ENCODE measurements around the gene UBE2R2. TPM values are rescaled to one million over a fixed set of nuclear protein-coding genes. Genes with fewer than 3 reads are reported as not detected.

Gene UBE2R2
- total and polyA plus RNA-seq, 2 of the 8 experiments (the other 6 are each of a cell fraction or from before 2014, with no cell fraction given) = 19.4 to 42.1 TPM

- peaks cover 0 to 4% of the 10 kb centered on the region in 2 experiments for H4K20me1 ChIP-seq (replicated peaks in 1 of 2; ENCODE audit: control insufficient read depth in 1 of 2, insufficient read depth in 2 of 2, low read length in 2 of 2)
- H3K4me2 ChIP-seq (ENCODE audit: insufficient read depth in 1 of 2, low read depth in 2 of 2, low read length in 2 of 2) = no peak overlapping the region
- no peak overlapping the region for H2BK20ac ChIP-seq (ENCODE audit: low read length)
- no peak overlapping the region for H3K14ac ChIP-seq (ENCODE audit: insufficient read length)
- no peaks in the 10 kb centered on the region; the same call in 1 of the 2 replicates for H3K23me2 ChIP-seq (ENCODE audit: low read depth, low read length)
- H4K5ac ChIP-seq (ENCODE audit: insufficient read length, low read depth, low read length) = no peak overlapping the region
- H3K18ac ChIP-seq (ENCODE audit: extremely low read depth, low read length) = no peak overlapping the region
- FAIRE-seq (no peak), DNase-seq (ENCODE audit: low read depth in 1 of 2, low spot score in 2 of 2) (no peak)
- ChIA-PET CTCF (ENCODE audit: partially characterized antibody) (interaction anchor here (0.8 to 1.1 kb wide), 3 partner anchors 11 to 134 kb away, joined by 3 to 5 read pairs (median 5); no protein-coding TSS in a partner anchor), POLR2A (ENCODE audit: partially characterized antibody) (no interaction called here)
- 87% methylated on average over 9 of the region's 9 CpGs; no CpG with 5 or more reads in 1 of the 2 experiments for WGBS, 2 experiments (ENCODE audit: extremely low coverage in 1 of 2, insufficient coverage in 1 of 2, insufficient read length in 1 of 2, insufficient replicate concordance in 2 of 2, low coverage in 1 of 2, low lambda C conversion rate in 2 of 2, missing lambda C conversion rate in 1 of 2)
- no peak overlapping the region for H3K56ac ChIP-seq (replicated peaks; ENCODE audit: insufficient read length, low read depth, low read length)
- H2AFZ ChIP-seq (ENCODE audit: low read length) = no peak overlapping the region
- no peak overlapping the region for H3K27ac ChIP-seq (ENCODE audit: low read depth, low read length)
- peaks cover 0 to 4% (median 0%) of the 10 kb centered on the region in 4 experiments; a peak in 3 of 7 replicates for H3K4me1 ChIP-seq (replicated peaks in 1 of 4; ENCODE audit: control insufficient read depth in 3 of 4, insufficient read depth in 4 of 4, low read length in 3 of 4)
- H2BK12ac ChIP-seq (ENCODE audit: low read depth, low read length) = no peak overlapping the region
- no peak overlapping the region for H2AK5ac ChIP-seq (ENCODE audit: low read depth, low read length)
- H2BK120ac ChIP-seq (replicated peaks; ENCODE audit: low read depth, low read length) = no peak overlapping the region
- H2BK5ac ChIP-seq (ENCODE audit: low read depth, low read length) = no peak overlapping the region
- H3K4ac ChIP-seq (replicated peaks; ENCODE audit: insufficient read length, low read depth, low read length) = no peak overlapping the region
- no peak overlapping the region for H3K4me3 ChIP-seq (ENCODE audit: extremely low read depth in 1 of 4, insufficient read depth in 2 of 4, low read depth in 3 of 4, low read length in 4 of 4)
- no peaks in the 10 kb centered on the region for H3K9me3 ChIP-seq (ENCODE audit: insufficient read depth in 2 of 2, low read depth in 1 of 2, low read length in 1 of 2)
- H2BK15ac ChIP-seq (ENCODE audit: low read length) = no peak overlapping the region
- H3K23ac ChIP-seq (ENCODE audit: insufficient read length) = no peak overlapping the region
- no peaks in the 10 kb centered on the region for H3K27me3 ChIP-seq (replicated peaks in 1 of 4; ENCODE audit: control insufficient read depth in 3 of 4, extremely low read depth in 1 of 4, insufficient read depth in 3 of 4, low read length in 3 of 4)
- peaks cover 14 to 61% (median 37%) of the 10 kb centered on the region in 4 experiments for H3K36me3 ChIP-seq (ENCODE audit: control insufficient read depth in 2 of 4, insufficient read depth in 4 of 4, low read length in 3 of 4)
- H4K8ac ChIP-seq (ENCODE audit: extremely low read depth, insufficient read depth, low read length) = no peak overlapping the region
- no peaks in the 10 kb centered on the region; a peak in 1 of 4 replicates for H3K79me2 ChIP-seq (ENCODE audit: control insufficient read depth in 1 of 2, insufficient read depth in 2 of 2, low read length in 2 of 2)
- H3K79me1 ChIP-seq (ENCODE audit: low read depth, low read length) = no peaks in the 10 kb centered on the region
- no peak overlapping the region for H4K91ac ChIP-seq (replicated peaks; ENCODE audit: insufficient read length, low read length)
- no peak overlapping the region for H3K9ac ChIP-seq (replicated peaks in 1 of 4; ENCODE audit: extremely low read depth in 1 of 4, low read depth in 3 of 4, low read length in 3 of 4)
- TF ChIP-seq SIRT6 (IDR thresholded peaks at IDR 0.05; ENCODE audit: low read length) (no peak), CREB1 (IDR thresholded peaks at IDR 0.05) (no peak), KDM1A (IDR thresholded peaks at IDR 0.05; ENCODE audit: borderline replicate concordance, low read length) (no peak), POLR2AphosphoS5 (IDR thresholded peaks at IDR 0.05; ENCODE audit: low read depth, low read length) (no peak), NANOG (IDR thresholded peaks at IDR 0.05; ENCODE audit: insufficient read depth, low read depth, low read length, poor library complexity, severe bottlenecking) (no peak), SRF (IDR thresholded peaks at IDR 0.05; ENCODE audit: low read depth, low read length) (no peak), TEAD4 (IDR thresholded peaks at IDR 0.05; ENCODE audit: low read depth, low read length) (no peak), CBX5 (IDR thresholded peaks at IDR 0.05; ENCODE audit: low read depth, low read length) (no peak), MAFK (IDR thresholded peaks at IDR 0.05; ENCODE audit: low read depth, low read length) (no peak), CEBPB (IDR thresholded peaks at IDR 0.05; ENCODE audit: low read depth, low read length) (no peak), JUN (IDR thresholded peaks at IDR 0.05; ENCODE audit: low read depth, low read length) (no peak), POLR2A (IDR thresholded peaks at IDR 0.05; ENCODE audit: control extremely low read depth in 1 of 2, low read depth in 2 of 2, low read length in 2 of 2) (no peak), GTF2F1 (IDR thresholded peaks at IDR 0.05; ENCODE audit: borderline replicate concordance, low read depth, low read length) (no peak)
These were observed 123.2 kb downstream of the UBE2R2 start for GRCh38 chr9:33939924-33940874.
